ENCODE results near the gene PALLD. TPM values are rescaled to one million over a fixed set of nuclear protein-coding genes. Genes with fewer than 3 reads are reported as not detected.

The PALLD gene
- total RNA-seq, 1 donor from 2014 or later: 93.5 TPM

DNA sequence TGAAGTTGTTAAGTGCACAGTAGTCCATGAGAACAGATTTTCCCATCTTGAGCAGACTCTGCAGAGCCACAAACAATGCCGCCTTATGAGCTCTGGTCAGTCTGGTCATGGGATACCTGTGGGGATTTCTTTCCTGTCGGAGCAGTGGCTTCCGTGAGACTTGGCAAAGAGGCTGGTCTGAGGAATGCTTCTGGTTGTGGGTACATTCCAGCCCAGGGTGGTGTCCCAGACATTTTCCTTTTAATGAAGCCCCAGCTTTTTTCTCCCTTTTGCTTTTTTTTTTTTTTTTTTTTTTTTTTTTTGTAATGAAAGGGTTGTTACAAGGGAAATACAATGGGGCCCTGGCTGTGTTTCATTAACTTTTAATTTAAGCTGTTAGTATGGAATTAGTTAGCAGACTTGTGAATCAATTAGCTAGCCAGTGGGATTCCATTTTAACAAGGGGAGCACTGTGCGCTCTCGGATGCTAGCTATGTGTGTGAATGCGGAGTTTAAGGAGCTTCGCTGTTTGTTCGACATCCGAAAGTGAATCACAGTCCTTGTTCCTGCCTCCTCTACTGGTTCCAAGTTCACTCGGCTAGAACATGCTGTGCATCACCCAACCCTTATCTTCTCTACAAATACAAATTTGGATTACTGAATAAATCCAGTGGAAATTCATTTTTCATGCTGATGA, 288.1 kb downstream of the PALLD start:
- no peak for DNase-seq (ENCODE audit: extremely low spot score, unreplicated experiment)
- H3K27me3 Mint-ChIP-seq: no peaks in the 10 kb centered on the region
- no peak overlapping the region for H3K4me3 Mint-ChIP-seq
- peaks cover 5% of the 10 kb centered on the region for H3K36me3 Mint-ChIP-seq
- no peak overlapping the region for H3K27ac Mint-ChIP-seq
- H3K9me3 Mint-ChIP-seq: no peaks in the 10 kb centered on the region
- TF ChIP-seq, protein P1, sequence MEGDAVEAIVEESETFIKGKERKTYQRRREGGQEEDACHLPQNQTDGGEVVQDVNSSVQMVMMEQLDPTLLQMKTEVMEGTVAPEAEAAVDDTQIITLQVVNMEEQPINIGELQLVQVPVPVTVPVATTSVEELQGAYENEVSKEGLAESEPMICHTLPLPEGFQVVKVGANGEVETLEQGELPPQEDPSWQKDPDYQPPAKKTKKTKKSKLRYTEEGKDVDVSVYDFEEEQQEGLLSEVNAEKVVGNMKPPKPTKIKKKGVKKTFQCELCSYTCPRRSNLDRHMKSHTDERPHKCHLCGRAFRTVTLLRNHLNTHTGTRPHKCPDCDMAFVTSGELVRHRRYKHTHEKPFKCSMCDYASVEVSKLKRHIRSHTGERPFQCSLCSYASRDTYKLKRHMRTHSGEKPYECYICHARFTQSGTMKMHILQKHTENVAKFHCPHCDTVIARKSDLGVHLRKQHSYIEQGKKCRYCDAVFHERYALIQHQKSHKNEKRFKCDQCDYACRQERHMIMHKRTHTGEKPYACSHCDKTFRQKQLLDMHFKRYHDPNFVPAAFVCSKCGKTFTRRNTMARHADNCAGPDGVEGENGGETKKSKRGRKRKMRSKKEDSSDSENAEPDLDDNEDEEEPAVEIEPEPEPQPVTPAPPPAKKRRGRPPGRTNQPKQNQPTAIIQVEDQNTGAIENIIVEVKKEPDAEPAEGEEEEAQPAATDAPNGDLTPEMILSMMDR (conservative IDR thresholded peaks at IDR 0.05): no peak
- peaks cover 21% of the 10 kb centered on the region for H3K4me1 Mint-ChIP-seq (ENCODE audit: unreplicated experiment)

DNA sequence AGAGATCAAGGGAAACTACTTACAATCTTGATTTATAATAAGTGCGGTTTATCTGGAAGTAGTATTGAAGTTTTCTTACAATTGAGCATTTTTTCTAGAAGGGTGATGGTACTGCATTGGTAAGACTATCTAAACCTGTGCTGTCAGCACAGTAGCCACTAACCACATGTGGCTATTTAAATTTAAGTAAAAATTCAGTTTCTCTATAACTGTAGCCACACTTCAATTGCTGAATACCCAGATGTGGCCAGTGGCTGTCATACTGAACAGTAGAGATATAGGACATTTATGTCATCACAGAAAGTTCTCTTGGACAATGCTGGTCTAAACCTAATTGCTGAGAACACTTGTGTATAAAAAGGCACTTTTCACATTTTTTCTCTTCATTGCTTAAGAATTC, 290.5 kb downstream of the PALLD start:
- H3K4me3 Mint-ChIP-seq: no peak overlapping the region
- no peaks in the 10 kb centered on the region for H3K27me3 Mint-ChIP-seq
- no peak for DNase-seq (ENCODE audit: extremely low spot score, unreplicated experiment)
- H3K27ac Mint-ChIP-seq: no peak overlapping the region
- H3K4me1 Mint-ChIP-seq (ENCODE audit: unreplicated experiment): peaks cover 14% of the 10 kb centered on the region
- no peaks in the 10 kb centered on the region for H3K9me3 Mint-ChIP-seq
- peaks cover 13% of the 10 kb centered on the region for H3K36me3 Mint-ChIP-seq
- TF ChIP-seq, protein P1 (conservative IDR thresholded peaks at IDR 0.05): no peak

DNA sequence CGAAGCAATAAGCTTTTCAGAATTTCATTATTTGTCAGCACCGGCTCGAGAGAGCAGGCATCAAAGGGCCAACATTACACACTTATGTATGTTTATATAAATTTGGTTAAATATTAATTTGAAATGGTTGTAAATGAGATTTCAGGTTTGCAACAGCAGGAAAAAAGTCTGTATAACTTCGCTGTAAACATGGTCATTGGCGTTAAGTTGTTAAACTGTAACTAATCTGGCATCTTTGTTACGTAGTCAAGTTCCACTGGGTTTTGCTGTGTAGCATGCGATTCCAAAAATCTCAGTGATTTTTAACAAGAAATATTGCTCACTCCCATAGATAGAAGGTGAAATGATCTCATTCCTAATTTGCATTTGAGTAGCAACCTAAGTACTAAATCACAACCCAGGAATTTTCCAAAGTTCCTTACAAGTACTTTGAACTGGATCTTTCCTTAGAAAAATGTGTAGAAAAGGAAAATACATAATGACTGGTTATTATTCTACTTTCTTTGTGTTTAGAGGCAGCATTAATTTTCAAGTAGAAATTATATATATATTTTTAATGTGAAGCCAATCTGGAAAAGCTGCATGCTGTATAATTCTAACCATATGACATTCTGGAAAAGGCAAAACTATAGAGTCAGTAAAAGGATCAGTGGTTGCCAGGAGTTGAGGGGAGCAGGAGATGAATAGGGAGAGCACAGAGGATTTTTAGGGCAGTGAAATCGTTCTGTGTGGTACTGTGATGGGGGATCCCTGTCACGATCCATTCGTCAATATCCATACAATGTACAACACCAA, 291.1 kb downstream of the PALLD start:
- Mint-ChIP-seq H3K27ac (no peak overlapping the region), H3K4me3 (no peak overlapping the region), H3K36me3 (peaks cover 13% of the 10 kb centered on the region), H3K9me3 (no peaks in the 10 kb centered on the region), H3K27me3 (no peaks in the 10 kb centered on the region), H3K4me1 (ENCODE audit: unreplicated experiment) (peaks cover 14% of the 10 kb centered on the region)
- DNase-seq (ENCODE audit: extremely low spot score, unreplicated experiment): no peak
- TF ChIP-seq, protein P1 (conservative IDR thresholded peaks at IDR 0.05): no peak

DNA sequence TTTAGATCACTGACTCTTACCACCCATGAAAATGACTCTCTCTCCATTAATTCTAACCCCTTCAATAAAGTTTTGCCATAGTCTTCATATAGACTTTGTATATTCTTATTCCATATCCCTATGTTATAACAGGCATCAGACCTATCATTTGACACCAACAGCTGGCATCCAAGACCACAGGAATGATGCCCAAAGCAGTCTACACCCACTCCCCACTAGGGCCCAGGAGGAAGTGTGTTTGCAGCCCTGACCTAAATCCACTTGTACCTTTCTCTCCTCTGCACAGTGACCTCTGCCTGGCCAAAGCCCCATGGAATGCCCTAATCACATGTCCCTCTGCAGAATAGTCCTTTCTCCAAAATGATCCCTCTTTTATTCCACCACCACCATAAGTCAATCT, 294.0 kb downstream of the PALLD start:
- Mint-ChIP-seq H3K9me3 (no peaks in the 10 kb centered on the region), H3K4me1 (ENCODE audit: unreplicated experiment) (peaks cover 14% of the 10 kb centered on the region), H3K27ac (no peak overlapping the region), H3K36me3 (peaks cover 7% of the 10 kb centered on the region), H3K4me3 (no peak overlapping the region), H3K27me3 (no peaks in the 10 kb centered on the region)
- TF ChIP-seq, protein P1 (conservative IDR thresholded peaks at IDR 0.05): no peak
- DNase-seq (ENCODE audit: extremely low spot score, unreplicated experiment): no peak

DNA sequence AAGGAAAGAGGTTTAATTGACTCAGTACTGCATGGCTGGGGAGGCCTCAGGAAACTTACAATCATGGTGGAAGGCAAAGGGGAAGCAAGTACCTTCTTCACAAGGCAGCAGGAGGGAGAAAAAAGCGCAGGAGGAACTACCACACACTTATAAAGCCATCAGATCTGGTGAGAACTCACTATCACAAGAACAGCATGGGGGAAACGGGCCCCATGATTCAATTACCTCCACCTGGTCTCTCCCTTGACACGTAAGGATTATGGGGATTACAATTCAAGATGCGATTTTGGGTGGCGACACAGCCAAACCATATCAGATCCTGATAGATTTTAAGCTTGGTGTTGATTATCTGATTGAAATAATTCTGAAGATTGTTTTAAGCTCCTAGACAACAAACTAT, 294.5 kb downstream of the PALLD start:
- Mint-ChIP-seq H3K9me3 (no peaks in the 10 kb centered on the region), H3K27me3 (no peaks in the 10 kb centered on the region), H3K36me3 (peaks cover 7% of the 10 kb centered on the region), H3K27ac (no peak overlapping the region), H3K4me1 (ENCODE audit: unreplicated experiment) (peaks cover 14% of the 10 kb centered on the region), H3K4me3 (no peak overlapping the region)
- TF ChIP-seq, protein P1 (conservative IDR thresholded peaks at IDR 0.05): no peak
- no peak for DNase-seq (ENCODE audit: extremely low spot score, unreplicated experiment)

All from type B pancreatic cell (in vitro differentiated cells).